ENCODE data around the gene PLEKHM3. TPM values are rescaled to one million over a fixed set of nuclear protein-coding genes. Genes with fewer than 3 reads are reported as not detected.

Gene PLEKHM3
- total RNA-seq, 4 donors from 2014 or later = 19.1 to 26.5 (median 24.0) TPM

- Histone ChIP-seq H3K9me3 (no peaks in the 10 kb centered on the region), H3K36me3 (no peaks in the 10 kb centered on the region), H3K27me3 (no peaks in the 10 kb centered on the region), H3K4me3 (no peak overlapping the region), H3K27ac (peak overlapping the region; percentile 71 to 86 (median 76)), H3K4me1 (peaks cover 5 to 67% (median 22%) of the 10 kb centered on the region in 4 donors)
- 53% methylated on average over 3 of the region's 3 CpGs for WGBS, 2 donors (ENCODE audit: low coverage in 1 of 2)
- in situ Hi-C loops (cut with MboI; ENCODE audit: low pct_ligation_motif_present in 1 of 4, low pct_unique_long_range_greater_than_20kb in 1 of 4, low sequenced_read_pairs in 3 of 4) = no loop called here
- peak; percentile 26 for DNase-seq
- no peak for TF ChIP-seq POLR2A (IDR thresholded peaks at IDR 0.05)
- TF ChIP-seq EP300 (IDR thresholded peaks at IDR 0.05; ENCODE audit: low read depth) = peak; percentile 87
- peak in 2 of 3 donors; percentile 54 to 67 for TF ChIP-seq POLR2AphosphoS5 (IDR thresholded peaks at IDR 0.05)
- intact Hi-C loops (cut with DNase I; ENCODE audit: low total_unique reads) = no loop called here
These were observed 95.4 kb downstream of the PLEKHM3 start for GRCh38 chr2:207929923-207930322.

GRCh38 chr2:207928079-207928478 lies 97.2 kb downstream of the PLEKHM3 start:
- Histone ChIP-seq H3K27ac (peak overlapping the region; percentile 70 to 86 (median 76)), H3K27me3 (no peaks in the 10 kb centered on the region), H3K9me3 (no peaks in the 10 kb centered on the region), H3K4me3 (no peak overlapping the region), H3K36me3 (no peaks in the 10 kb centered on the region), H3K4me1 (peaks cover 5 to 67% (median 22%) of the 10 kb centered on the region in 4 donors)
- in situ Hi-C loops (cut with MboI; ENCODE audit: low pct_ligation_motif_present in 1 of 4, low pct_unique_long_range_greater_than_20kb in 1 of 4, low sequenced_read_pairs in 3 of 4) (no loop called here), intact Hi-C loops (cut with DNase I; ENCODE audit: low total_unique reads) (no loop called here)
- peak; percentile 22 for DNase-seq
- no peak for TF ChIP-seq EP300 (IDR thresholded peaks at IDR 0.05; ENCODE audit: low read depth)
- no peak for TF ChIP-seq POLR2A (IDR thresholded peaks at IDR 0.05)
- TF ChIP-seq CTCF (IDR thresholded peaks at IDR 0.05) = no peak
- TF ChIP-seq POLR2AphosphoS5 (IDR thresholded peaks at IDR 0.05) = no peak

- WGBS, 2 donors (ENCODE audit: low coverage in 1 of 2) = 63 to 66% methylated on average over 4 of the region's 4 CpGs
- Histone ChIP-seq H3K4me3 (no peak overlapping the region), H3K4me1 (peaks cover 5 to 60% (median 22%) of the 10 kb centered on the region in 4 donors), H3K27me3 (no peaks in the 10 kb centered on the region), H3K36me3 (no peaks in the 10 kb centered on the region), H3K27ac (peak overlapping the region; percentile 70 to 86 (median 76)), H3K9me3 (no peaks in the 10 kb centered on the region)
- intact Hi-C loops (cut with DNase I; ENCODE audit: low total_unique reads) (no loop called here), in situ Hi-C loops (cut with MboI; ENCODE audit: low pct_ligation_motif_present in 1 of 4, low pct_unique_long_range_greater_than_20kb in 1 of 4, low sequenced_read_pairs in 3 of 4) (no loop called here)
- no peak for DNase-seq
- TF ChIP-seq CTCF (IDR thresholded peaks at IDR 0.05) (no peak), EP300 (IDR thresholded peaks at IDR 0.05; ENCODE audit: low read depth) (no peak), POLR2AphosphoS5 (IDR thresholded peaks at IDR 0.05) (no peak), POLR2A (IDR thresholded peaks at IDR 0.05) (no peak)
These were observed 98.4 kb downstream of the PLEKHM3 start for GRCh38 chr2:207926989-207927300.

- no peaks in the 10 kb centered on the region for H3K36me3 ChIP-seq
- TF ChIP-seq POLR2AphosphoS5 (IDR thresholded peaks at IDR 0.05) = peak in 2 of 3 donors; percentile 84 to 87
- no peak for TF ChIP-seq POLR2A (IDR thresholded peaks at IDR 0.05)
- peak in 2 of 5 experiments; percentile 8 to 12 for TF ChIP-seq CTCF (IDR thresholded peaks at IDR 0.05)
- peak; percentile 77 for TF ChIP-seq EP300 (IDR thresholded peaks at IDR 0.05; ENCODE audit: low read depth)
- H3K4me1 ChIP-seq = peaks cover 5 to 55% (median 22%) of the 10 kb centered on the region in 4 donors
- H3K9me3 ChIP-seq = no peaks in the 10 kb centered on the region
- H3K27ac ChIP-seq = peak overlapping the region; percentile 70 to 86 (median 76)
- DNase-seq = peak; percentile 33
- intact Hi-C loops (cut with DNase I; ENCODE audit: low total_unique reads) = no loop called here
- no peak overlapping the region for H3K4me3 ChIP-seq
- H3K27me3 ChIP-seq = no peaks in the 10 kb centered on the region
- 65 to 75% methylated on average over 11 to 13 of the region's 13 CpGs for WGBS, 2 donors (ENCODE audit: low coverage in 1 of 2)
- in situ Hi-C loops (cut with MboI; ENCODE audit: low pct_ligation_motif_present in 1 of 4, low pct_unique_long_range_greater_than_20kb in 1 of 4, low sequenced_read_pairs in 3 of 4) = no loop called here
These were observed 99.0 kb downstream of the PLEKHM3 start for GRCh38 chr2:207926133-207926988.

Data from transverse colon (tissue), 4 donors.